H1 (cell line): ENCODE results near the gene SMR3A. TPM values are rescaled to one million over a fixed set of nuclear protein-coding genes. Genes with fewer than 3 reads are reported as not detected.

Experiments
- CTCF ChIA-PET: fragments of 300-600 bp; sonication (Branson Sonifier 250); formaldehyde crosslinking; loops from one replicate; lab custom pipeline; 2021; ENCODE audit not compliant: partially characterized antibody; lab: Charles Lee
- POLR2A ChIA-PET: fragments of 300-600 bp; sonication (Branson Sonifier 250); formaldehyde crosslinking; loops from one replicate; lab custom pipeline; 2021; ENCODE audit warnings: inconsistent platforms; ENCODE audit not compliant: partially characterized antibody; lab: Charles Lee
- DNase-seq, 2 experiments: peaks; one replicate each; pipeline versions ENCODE4 v3.0.0 to v3.0.0-alpha.2; 2010 to 2022; ENCODE audit warnings: low spot score in 2 of 2, low read depth in 1 of 2, mixed read lengths in 1 of 2
- FAIRE-seq: peaks from 2 replicates; lab custom pipeline; 2011; peaks lifted over from hg19 to GRCh38; lab: Jason Lieb, UNC
- H2AFZ ChIP-seq: 2 replicates; pipeline ENCODE4 v1.8.1; 2012; ENCODE audit warnings: low read length, inconsistent platforms
- H2AK5ac ChIP-seq: 2 replicates; pipeline ENCODE4 v1.6.1; 2013; ENCODE audit warnings: low read depth, low read length
- H2BK120ac ChIP-seq: replicated peaks from 2 replicates; pipeline ENCODE3; 2013; ENCODE audit warnings: low read depth, low read length, inconsistent platforms
- H2BK12ac ChIP-seq: 2 replicates; pipeline ENCODE4 v1.6.1; 2013; ENCODE audit warnings: low read depth, low read length
- H2BK15ac ChIP-seq: 2 replicates; pipeline ENCODE4 v1.6.1; 2013; ENCODE audit warnings: low read length
- H2BK20ac ChIP-seq: 2 replicates; pipeline ENCODE4 v1.6.1; 2013; ENCODE audit warnings: low read length
- H2BK5ac ChIP-seq: 2 replicates; pipeline ENCODE4 v1.6.1; 2013; ENCODE audit warnings: low read depth, low read length
- H3K14ac ChIP-seq: 2 replicates; pipeline ENCODE4 v1.6.1; 2013; ENCODE audit warnings: inconsistent platforms; ENCODE audit not compliant: insufficient read length
- H3K18ac ChIP-seq: 2 replicates; pipeline ENCODE4 v1.6.1; 2013; ENCODE audit warnings: low read length; ENCODE audit errors: extremely low read depth
- H3K23ac ChIP-seq: 2 replicates; pipeline ENCODE4 v1.6.1; 2013; ENCODE audit warnings: inconsistent platforms; ENCODE audit not compliant: insufficient read length
- H3K23me2 ChIP-seq: 2 replicates; pipeline ENCODE4 v1.6.1; 2013; ENCODE audit warnings: low read depth, low read length
- H3K27ac ChIP-seq: 2 replicates; pipeline ENCODE4 v1.6.1; 2011; ENCODE audit warnings: low read depth, low read length, inconsistent platforms
- H3K27me3 ChIP-seq, 4 experiments: replicated peaks in 1 of 4; 1 replicate in 1 of 4; 2 replicates in 3 of 4; pipeline versions ENCODE4 v1.6.1 to v1.8.1; 2011 to 2013; ENCODE audit warnings: low read length in 3 of 4, mild to moderate bottlenecking in 3 of 4, inconsistent platforms in 2 of 4, mixed read lengths in 2 of 4, moderate library complexity in 1 of 4; ENCODE audit not compliant: control insufficient read depth in 3 of 4, insufficient read depth in 3 of 4; ENCODE audit errors: extremely low read depth in 1 of 4
- H3K36me3 ChIP-seq, 4 experiments: 2 replicates each; pipeline versions ENCODE4 v1.6.1 to v1.8.1; 2011 to 2013; ENCODE audit warnings: mild to moderate bottlenecking in 4 of 4, low read length in 3 of 4, moderate library complexity in 2 of 4, control low read depth in 1 of 4, inconsistent platforms in 1 of 4; ENCODE audit not compliant: insufficient read depth in 4 of 4, control insufficient read depth in 2 of 4
- H3K4ac ChIP-seq: replicated peaks from 2 replicates; pipeline ENCODE3; 2013; ENCODE audit warnings: low read length, low read depth, mixed read lengths, inconsistent platforms; ENCODE audit not compliant: insufficient read length
- H3K4me1 ChIP-seq, 4 experiments: replicated peaks in 1 of 4; 1 replicate in 1 of 4; 2 replicates in 3 of 4; pipeline versions ENCODE4 v1.6.1 to v1.8.1; 2011 to 2013; ENCODE audit warnings: low read length in 3 of 4, inconsistent platforms in 2 of 4, mixed read lengths in 1 of 4; ENCODE audit not compliant: insufficient read depth in 4 of 4, control insufficient read depth in 3 of 4
- H3K4me2 ChIP-seq, 2 experiments: 2 replicates each; pipeline versions ENCODE4 v1.6.1 to v1.8.1; 2011 to 2013; ENCODE audit warnings: low read depth in 2 of 2, low read length in 2 of 2, control low read depth in 1 of 2, inconsistent platforms in 1 of 2, mild to moderate bottlenecking in 1 of 2; ENCODE audit not compliant: insufficient read depth in 1 of 2
- H3K4me3 ChIP-seq, 4 experiments: fragments of 200-600, 300-600 bp in 1 of 4; sonication (generic), shearing (Covaris generic), sonication (Bioruptor Twin) in 1 of 4; 2 replicates each; pipeline versions ENCODE4 v1.5.1 to v1.8.1; 2011 to 2016; ENCODE audit warnings: low read length in 4 of 4, low read depth in 3 of 4, control low read depth in 2 of 4, inconsistent platforms in 2 of 4, mild to moderate bottlenecking in 2 of 4, mixed read lengths in 1 of 4, moderate library complexity in 1 of 4; ENCODE audit not compliant: insufficient read depth in 2 of 4; ENCODE audit errors: extremely low read depth in 1 of 4
- H3K56ac ChIP-seq: replicated peaks from 2 replicates; pipeline ENCODE3; 2013; ENCODE audit warnings: low read depth, mild to moderate bottlenecking, mixed read lengths, low read length, inconsistent platforms; ENCODE audit not compliant: insufficient read length
- H3K79me1 ChIP-seq: 2 replicates; pipeline ENCODE4 v1.6.1; 2013; ENCODE audit warnings: low read depth, low read length, control low read depth
- H3K79me2 ChIP-seq, 2 experiments: 2 replicates each; pipeline versions ENCODE4 v1.6.1 to v1.8.1; 2012 to 2013; ENCODE audit warnings: low read length in 2 of 2, mild to moderate bottlenecking in 2 of 2, inconsistent platforms in 1 of 2; ENCODE audit not compliant: insufficient read depth in 2 of 2, control insufficient read depth in 1 of 2
- H3K9ac ChIP-seq, 4 experiments: replicated peaks in 1 of 4; 1 replicate in 1 of 4; 2 replicates in 3 of 4; pipeline versions ENCODE4 v1.6.1 to v1.8.1; 2011 to 2013; ENCODE audit warnings: low read depth in 3 of 4, low read length in 3 of 4, control low read depth in 2 of 4, mild to moderate bottlenecking in 2 of 4, moderate library complexity in 2 of 4, inconsistent platforms in 1 of 4; ENCODE audit errors: extremely low read depth in 1 of 4
- H3K9me3 ChIP-seq, 2 experiments: 2 replicates each; pipeline versions ENCODE4 v1.6.1 to v1.8.1; 2012 to 2013; ENCODE audit warnings: mild to moderate bottlenecking in 2 of 2, moderate library complexity in 2 of 2, control low read depth in 1 of 2, inconsistent platforms in 1 of 2, low read depth in 1 of 2, low read length in 1 of 2, mixed read lengths in 1 of 2; ENCODE audit not compliant: insufficient read depth in 2 of 2
- H4K20me1 ChIP-seq, 2 experiments: replicated peaks in 1 of 2; 2 replicates each; pipeline versions ENCODE3 to v1.8.1; 2011 to 2013; ENCODE audit warnings: inconsistent platforms in 2 of 2, low read length in 2 of 2, mild to moderate bottlenecking in 1 of 2; ENCODE audit not compliant: insufficient read depth in 2 of 2, control insufficient read depth in 1 of 2
- H4K5ac ChIP-seq: 2 replicates; pipeline ENCODE4 v1.6.1; 2013; ENCODE audit warnings: low read length, low read depth, mixed read lengths, inconsistent platforms; ENCODE audit not compliant: insufficient read length
- H4K8ac ChIP-seq: 2 replicates; pipeline ENCODE4 v1.8.0; 2013; ENCODE audit warnings: mild to moderate bottlenecking, moderate library complexity, low read length, inconsistent platforms; ENCODE audit not compliant: insufficient read depth; ENCODE audit errors: extremely low read depth
- H4K91ac ChIP-seq: replicated peaks from 2 replicates; pipeline ENCODE3; 2013; ENCODE audit warnings: low read length, mixed read lengths, inconsistent platforms; ENCODE audit not compliant: insufficient read length
- CEBPB ChIP-seq: IDR thresholded peaks from 2 replicates; pipeline ENCODE4 v1.6.1; 2012; ENCODE audit warnings: low read depth, low read length
- CHD2 ChIP-seq: IDR thresholded peaks from 2 replicates; pipeline ENCODE4 v1.6.1; 2012; ENCODE audit warnings: low read length, improper control_type of control experiment
- WGBS, 2 experiments: shearing (Covaris generic) in 1 of 2; methylation state at CpG; one replicate each; pipeline versions ENCODE4 v1.1.6 to v1.1.7; 2013 to 2015; ENCODE audit warnings: low lambda C conversion rate in 2 of 2, mixed read lengths in 2 of 2, inconsistent platforms in 1 of 2, low coverage in 1 of 2, missing lambda C conversion rate in 1 of 2; ENCODE audit not compliant: insufficient replicate concordance in 2 of 2, insufficient coverage in 1 of 2, insufficient read length in 1 of 2; ENCODE audit errors: extremely low coverage in 1 of 2, missing lambda C conversion rate in 1 of 2; 5-methylcytosine and 5-hydroxymethylcytosine counted together
- polyA plus RNA-seq, 7 experiments: library from polyadenylated mRNA; depleted of rRNA in 3 of 7; stranded (reverse) in 5 of 7; unstranded in 2 of 7; fragments of >200 nt in 5 of 7; fragments of 200-250 nt in 2 of 7; gene quantifications; 1 replicate in 5 of 7; 2 replicates in 1 of 7; 4 replicates in 1 of 7; pipeline versions ENCODE4 v1.2.1 to v1.2.3, GENCODE V29; 2011 to 2013; ENCODE audit warnings: missing spikeins in 2 of 7, mixed read lengths in 2 of 7
- total RNA-seq: library from RNA; stranded (reverse); fragmentation: NEBNext Ultra II Directional; extraction: Animal tissue kit (Norgen Biotek cat#: 25700); gene quantifications from 2 replicates; pipeline ENCODE4 v1.2.1, GENCODE V29; 2021

The SMR3A gene
- total and polyA plus RNA-seq, 2 of the 8 experiments (the other 6 are each of a cell fraction or from before 2014, with no cell fraction given): not detected

- Histone ChIP-seq H3K23ac (no peak overlapping the region), H3K4ac (no peak overlapping the region), H3K18ac (no peak overlapping the region), H3K9me3 (no peaks in the 10 kb centered on the region), H3K4me1 (no peaks in the 10 kb centered on the region), H4K20me1 (no peaks in the 10 kb centered on the region), H2BK15ac (no peak overlapping the region), H2BK20ac (no peak overlapping the region), H3K9ac (no peak overlapping the region), H4K91ac (no peak overlapping the region), H3K79me1 (no peaks in the 10 kb centered on the region), H3K27me3 (no peaks in the 10 kb centered on the region), H3K23me2 (no peaks in the 10 kb centered on the region), H2BK120ac (no peak overlapping the region), H2BK5ac (no peak overlapping the region), H3K27ac (no peak overlapping the region), H3K14ac (no peak overlapping the region), H3K4me3 (no peak overlapping the region), H4K8ac (no peak overlapping the region), H2BK12ac (no peak overlapping the region), H3K36me3 (no peaks in the 10 kb centered on the region), H2AFZ (no peak overlapping the region), H3K56ac (no peak overlapping the region), H2AK5ac (no peak overlapping the region), H3K4me2 (no peak overlapping the region), H3K79me2 (no peaks in the 10 kb centered on the region), H4K5ac (no peak overlapping the region)
- 93% methylated on average over 1 of the region's 1 CpG; no CpG with 5 or more reads in 1 of the 2 experiments for WGBS, 2 experiments
- ChIA-PET CTCF (interaction anchor here (0.7 to 1.6 kb wide), 4 partner anchors 24 to 184 kb away, joined by 3 to 5 read pairs (median 3); no protein-coding TSS in a partner anchor), POLR2A (no interaction called here)
- DNase-seq (no peak), FAIRE-seq (no peak)
- no peak for TF ChIP-seq CHD2
- peak; percentile 93 for TF ChIP-seq CEBPB
Measured at GRCh38 chr4:70367813-70368212, 7.3 kb downstream of the SMR3A start.
